Mesothelial cell of epicardium (in vitro differentiated cells): ENCODE data around the gene CD37. TPM values are rescaled to one million over a fixed set of nuclear protein-coding genes. Genes with fewer than 3 reads are reported as not detected.
"Not testable (repeated sequence)": the region's sequence is repeated elsewhere in the genome, so short reads cannot be mapped to it uniquely, and the experiment has no call there.

Source experiments
- DNase-seq, 2 experiments: peaks; one replicate each; pipeline ENCODE4 v3.0.0; 2021; ENCODE audit warnings: low spot score in 2 of 2; ENCODE audit not compliant: unreplicated experiment in 2 of 2
- H3K27ac Mint-ChIP-seq: 2 replicates; pipeline ENCODE4 v1.8.0; 2021; ENCODE audit warnings: mixed read lengths
- H3K27me3 Mint-ChIP-seq: 2 replicates; pipeline ENCODE4 v1.8.0; 2021; ENCODE audit warnings: low read depth, mixed read lengths
- H3K36me3 Mint-ChIP-seq: 2 replicates; pipeline ENCODE4 v1.8.0; 2021; ENCODE audit warnings: mixed read lengths
- H3K4me1 Mint-ChIP-seq: 2 replicates; pipeline ENCODE4 v1.8.0; 2021; ENCODE audit warnings: mixed read lengths
- H3K4me3 Mint-ChIP-seq: 2 replicates; pipeline ENCODE4 v1.8.0; 2021; ENCODE audit warnings: mild to moderate bottlenecking, moderate library complexity, mixed read lengths
- H3K9me3 Mint-ChIP-seq: 2 replicates; pipeline ENCODE4 v1.8.0; 2021; ENCODE audit warnings: mixed read lengths
- total RNA-seq: library from RNA; stranded (reverse); gene quantifications from 3 replicates; pipeline ENCODE4 v1.2.1, GENCODE V29; 2021
- TF ChIP-seq, protein P1 (sequence below): fragments of 200-600 bp; sonication (generic); IDR thresholded peaks from one replicate; pipeline ENCODE4 v1.5.0; 2021; ENCODE audit warnings: antibody characterized with exemption; ENCODE audit not compliant: unreplicated experiment

The CD37 gene
- total RNA-seq, 1 donor from 2014 or later = not detected

DNA sequence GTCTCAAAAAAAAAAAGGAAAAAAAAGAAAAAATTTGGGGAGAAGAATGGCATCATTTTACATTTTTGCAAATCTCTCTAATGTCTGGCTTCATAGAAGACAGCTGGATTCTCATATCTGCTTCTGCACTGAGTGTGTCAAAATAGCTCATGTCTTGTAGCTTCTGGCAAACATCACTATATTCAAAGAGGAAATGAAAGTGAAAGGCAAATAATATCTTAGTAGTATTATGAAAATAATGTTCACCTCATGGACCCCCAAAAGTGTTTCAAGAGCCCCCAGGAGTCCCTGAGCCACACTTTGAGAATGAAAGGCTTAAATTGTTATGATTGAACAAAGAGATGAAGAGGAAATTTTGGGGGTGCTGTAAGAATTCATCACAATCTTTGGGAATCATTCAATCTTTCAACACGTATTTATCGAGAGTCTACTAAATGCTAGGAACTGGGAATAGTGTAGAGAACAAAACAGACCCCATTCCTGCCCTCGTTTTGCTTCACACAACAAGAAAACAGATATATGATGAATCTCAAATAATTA, 9.0 kb upstream of the CD37 start:
- TF ChIP-seq, protein P1, sequence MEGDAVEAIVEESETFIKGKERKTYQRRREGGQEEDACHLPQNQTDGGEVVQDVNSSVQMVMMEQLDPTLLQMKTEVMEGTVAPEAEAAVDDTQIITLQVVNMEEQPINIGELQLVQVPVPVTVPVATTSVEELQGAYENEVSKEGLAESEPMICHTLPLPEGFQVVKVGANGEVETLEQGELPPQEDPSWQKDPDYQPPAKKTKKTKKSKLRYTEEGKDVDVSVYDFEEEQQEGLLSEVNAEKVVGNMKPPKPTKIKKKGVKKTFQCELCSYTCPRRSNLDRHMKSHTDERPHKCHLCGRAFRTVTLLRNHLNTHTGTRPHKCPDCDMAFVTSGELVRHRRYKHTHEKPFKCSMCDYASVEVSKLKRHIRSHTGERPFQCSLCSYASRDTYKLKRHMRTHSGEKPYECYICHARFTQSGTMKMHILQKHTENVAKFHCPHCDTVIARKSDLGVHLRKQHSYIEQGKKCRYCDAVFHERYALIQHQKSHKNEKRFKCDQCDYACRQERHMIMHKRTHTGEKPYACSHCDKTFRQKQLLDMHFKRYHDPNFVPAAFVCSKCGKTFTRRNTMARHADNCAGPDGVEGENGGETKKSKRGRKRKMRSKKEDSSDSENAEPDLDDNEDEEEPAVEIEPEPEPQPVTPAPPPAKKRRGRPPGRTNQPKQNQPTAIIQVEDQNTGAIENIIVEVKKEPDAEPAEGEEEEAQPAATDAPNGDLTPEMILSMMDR = no peak
- Mint-ChIP-seq H3K4me3 (no peak overlapping the region), H3K4me1 (no peaks in the 10 kb centered on the region), H3K27me3 (no peaks in the 10 kb centered on the region), H3K36me3 (peaks cover 10% of the 10 kb centered on the region), H3K27ac (no peak overlapping the region), H3K9me3 (peaks cover 12% of the 10 kb centered on the region)
- no peak for DNase-seq

DNA sequence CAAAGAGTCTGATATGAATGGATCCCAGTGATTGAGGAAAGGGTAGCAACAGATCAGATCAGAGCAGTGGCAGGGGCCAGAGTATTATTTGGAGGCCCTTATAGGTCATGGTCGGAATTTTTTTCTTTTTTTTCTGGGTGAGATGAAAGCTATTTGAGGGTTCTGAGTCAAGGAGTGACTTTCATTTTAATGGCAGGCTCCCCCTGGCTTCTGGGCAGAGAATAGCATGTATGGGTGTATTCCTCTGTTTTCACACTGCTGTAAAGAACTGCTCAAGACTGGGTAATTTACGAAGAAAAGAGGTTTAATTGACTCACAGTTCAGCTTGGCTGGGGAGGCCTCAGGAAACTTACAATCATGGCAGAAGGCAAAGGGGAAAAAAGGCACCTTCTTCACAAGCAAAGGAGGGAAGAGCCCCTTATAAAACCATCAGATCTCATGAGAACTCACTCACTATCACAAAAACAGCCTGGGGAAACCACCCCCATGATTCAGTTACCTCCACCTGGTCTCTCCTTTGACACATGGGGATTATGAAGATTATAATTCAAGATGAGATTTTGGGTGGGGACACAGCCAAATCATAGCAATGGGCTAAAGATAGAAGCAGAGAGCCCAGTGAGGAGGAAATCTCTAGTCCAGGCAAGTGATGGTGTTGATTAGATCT, 7.2 kb upstream of the CD37 start:
- Mint-ChIP-seq H3K4me1 (no peaks in the 10 kb centered on the region), H3K4me3 (no peak overlapping the region), H3K36me3 (peaks cover 5% of the 10 kb centered on the region), H3K27me3 (no peaks in the 10 kb centered on the region), H3K27ac (no peak overlapping the region), H3K9me3 (peaks cover 6% of the 10 kb centered on the region)
- TF ChIP-seq, protein P1 = peak; percentile 54
- DNase-seq = no peak

DNA sequence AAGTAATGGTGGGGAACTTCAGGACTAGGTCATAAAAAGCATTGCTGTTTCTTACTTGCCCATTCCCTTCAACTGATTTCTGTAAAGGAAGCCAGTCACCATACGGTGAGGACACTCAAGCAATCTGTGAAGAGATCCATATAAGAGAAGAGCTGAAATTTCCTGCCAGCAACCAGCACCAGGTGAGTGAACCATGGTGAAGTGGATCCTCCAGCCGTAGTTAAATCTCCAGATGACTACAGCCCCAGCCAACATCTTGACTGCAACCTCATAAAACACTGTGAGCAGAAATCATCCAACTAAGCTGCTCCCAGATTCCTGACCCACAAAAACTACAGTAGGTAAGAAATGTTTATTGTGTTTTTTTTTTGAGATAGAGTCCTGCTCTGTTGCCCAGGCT, 6.5 kb upstream of the CD37 start:
- Mint-ChIP-seq H3K36me3 (peaks cover 3% of the 10 kb centered on the region), H3K4me3 (no peak overlapping the region), H3K27me3 (no peaks in the 10 kb centered on the region), H3K9me3 (no peaks in the 10 kb centered on the region), H3K27ac (no peak overlapping the region), H3K4me1 (no peaks in the 10 kb centered on the region)
- TF ChIP-seq, protein P1 = no peak
- no peak for DNase-seq

DNA sequence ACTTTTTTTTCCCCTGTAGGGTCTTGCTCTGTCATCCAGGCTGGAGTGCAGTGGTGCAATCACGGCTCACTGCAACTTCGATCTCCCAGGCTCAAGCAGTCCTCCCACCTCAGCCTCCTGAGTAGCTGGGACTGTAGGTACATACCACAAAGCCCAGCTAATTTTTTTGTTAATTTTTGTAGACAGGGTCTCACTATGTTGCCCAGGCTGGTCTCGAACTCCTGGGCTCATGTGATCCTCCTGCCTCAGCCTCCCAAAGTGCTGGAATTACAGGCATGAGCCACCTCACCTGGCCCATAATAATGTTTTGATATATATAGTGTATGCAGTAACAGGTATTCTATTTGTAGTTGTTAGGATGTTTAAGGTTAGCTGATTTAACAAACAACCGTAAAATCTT, 4.0 kb upstream of the CD37 start:
- H3K27ac Mint-ChIP-seq, H3K9me3 Mint-ChIP-seq, H3K27me3 Mint-ChIP-seq, H3K36me3 Mint-ChIP-seq, H3K4me3 Mint-ChIP-seq, DNase-seq, H3K4me1 Mint-ChIP-seq: not testable (repeated sequence)

DNA sequence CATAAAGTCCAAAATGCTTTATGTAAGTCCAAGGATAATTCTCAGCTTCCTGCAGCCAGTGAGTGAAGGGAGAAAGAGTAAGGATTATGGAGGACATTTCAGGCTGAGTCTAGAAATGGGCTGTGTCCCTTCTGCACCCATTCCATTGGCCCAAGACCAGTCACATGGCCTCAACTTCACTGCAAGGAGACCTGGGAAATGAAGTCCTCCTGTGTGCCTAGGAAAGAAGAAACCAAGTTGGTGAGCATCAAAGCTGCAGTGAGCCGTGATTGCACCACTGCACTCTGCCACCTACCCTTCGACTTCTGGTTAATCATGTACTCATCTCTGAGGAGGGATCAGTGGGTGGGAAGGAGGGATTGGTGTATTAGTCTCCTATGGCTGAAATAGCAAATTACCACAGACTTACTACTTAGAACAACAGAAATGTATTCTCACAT, 3.6 kb upstream of the CD37 start:
- no peak for DNase-seq
- Mint-ChIP-seq H3K27me3 (no peaks in the 10 kb centered on the region), H3K4me1 (no peaks in the 10 kb centered on the region), H3K27ac (no peak overlapping the region), H3K9me3 (no peaks in the 10 kb centered on the region), H3K36me3 (peaks cover 3% of the 10 kb centered on the region), H3K4me3 (no peak overlapping the region)
- TF ChIP-seq, protein P1 = no peak

DNA sequence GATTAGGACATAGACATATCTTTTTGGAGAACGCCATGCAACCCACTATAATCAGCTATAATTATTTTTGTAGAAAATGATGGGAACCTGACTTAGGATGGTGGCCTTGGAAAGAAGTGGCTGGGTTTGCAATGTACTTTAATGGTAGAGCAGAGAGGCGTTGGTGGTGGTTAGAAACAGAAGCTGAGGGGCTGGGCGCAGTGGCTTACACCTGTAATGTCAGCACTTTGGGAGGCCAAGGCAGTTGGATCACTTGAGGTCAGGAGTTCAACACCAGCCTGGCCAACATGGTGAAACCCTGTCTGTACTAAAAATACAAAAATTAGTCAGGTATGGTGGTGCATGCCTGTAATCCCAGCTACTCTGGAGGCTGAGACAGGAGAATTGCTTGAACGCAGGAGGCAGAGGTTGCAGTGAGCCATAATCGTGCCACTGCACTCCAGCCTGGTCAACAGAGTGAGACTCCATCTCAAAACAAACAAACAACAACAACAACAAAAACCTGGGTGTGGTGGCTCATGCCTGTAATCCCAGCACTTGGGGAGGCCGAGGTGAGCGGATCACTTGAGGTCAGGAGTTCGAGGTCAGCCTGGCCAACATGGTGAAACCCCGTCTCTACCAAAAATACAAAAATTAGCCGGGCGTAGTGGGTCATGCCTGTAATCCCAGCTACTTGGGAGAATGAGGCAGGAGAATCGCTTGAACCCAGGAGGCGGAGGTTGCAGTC, 2.4 kb upstream of the CD37 start:
- H3K4me1 Mint-ChIP-seq, H3K27me3 Mint-ChIP-seq, DNase-seq, H3K9me3 Mint-ChIP-seq, H3K36me3 Mint-ChIP-seq, H3K27ac Mint-ChIP-seq, H3K4me3 Mint-ChIP-seq: not testable (repeated sequence)
